Activated CD4-positive, alpha-beta memory T cell treated with anti-CD3 and anti-CD28 coated beads for 36 hours (primary cell): ENCODE data around the gene MRPL3. TPM values are rescaled to one million over a fixed set of nuclear protein-coding genes. Genes with fewer than 3 reads are reported as not detected.

ENCODE experiments used
- total RNA-seq, 2 experiments: library from RNA; stranded (reverse); gene quantifications; one replicate each; pipeline ENCODE4 v1.2.3, GENCODE V29; 2021

MRPL3 gene
- total RNA-seq, 2 experiments from 2014 or later: 145 to 146 TPM

Other genes starting within 250 kb of the MRPL3 start
- 1 to 10 TPM; 7.4 to 8.6 TPM for gene NUDT16, start 121.2 kb downstream of the MRPL3 start, total RNA-seq